DMS 273 (cell line): ENCODE data around the gene UNC93A.
"Not testable (repeated sequence)": the region's sequence is repeated elsewhere in the genome, so short reads cannot be mapped to it uniquely, and the experiment has no call there.

Source experiments
- DNase-seq: peaks from one replicate; lab custom pipeline; 2025; ENCODE audit not compliant: unreplicated experiment; lab: John Stamatoyannopoulos, UW

The UNC93A gene

DNA sequence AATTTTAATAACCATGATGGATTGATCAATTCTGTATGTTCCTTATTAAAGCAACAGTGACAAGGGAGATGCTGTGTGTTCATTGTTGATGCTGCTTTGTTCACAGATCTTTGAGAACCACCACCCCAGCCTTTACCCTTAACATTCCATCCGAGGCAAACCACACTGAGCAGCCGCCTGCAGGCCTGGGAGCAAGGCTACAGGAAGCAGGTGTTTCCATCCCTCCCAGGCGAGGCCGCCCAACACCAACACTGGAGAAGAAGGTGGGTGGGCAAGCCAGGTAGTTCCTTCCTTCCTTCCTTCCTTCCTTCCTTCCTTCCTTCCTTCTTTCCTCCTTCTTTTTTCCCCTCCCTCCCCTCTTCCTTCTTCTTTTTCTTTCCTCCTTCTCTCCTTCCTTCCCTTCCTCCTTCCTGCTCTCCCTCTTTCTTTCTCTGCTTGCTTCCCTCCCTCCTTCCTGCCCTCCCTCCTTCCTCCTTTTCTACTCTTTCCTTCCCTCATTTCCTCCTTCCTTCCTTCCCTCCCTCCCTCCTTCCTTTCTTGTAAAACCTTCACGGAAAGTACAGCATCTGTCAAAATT, 47.5 kb downstream of the UNC93A start:
- no peak for DNase-seq

DNA sequence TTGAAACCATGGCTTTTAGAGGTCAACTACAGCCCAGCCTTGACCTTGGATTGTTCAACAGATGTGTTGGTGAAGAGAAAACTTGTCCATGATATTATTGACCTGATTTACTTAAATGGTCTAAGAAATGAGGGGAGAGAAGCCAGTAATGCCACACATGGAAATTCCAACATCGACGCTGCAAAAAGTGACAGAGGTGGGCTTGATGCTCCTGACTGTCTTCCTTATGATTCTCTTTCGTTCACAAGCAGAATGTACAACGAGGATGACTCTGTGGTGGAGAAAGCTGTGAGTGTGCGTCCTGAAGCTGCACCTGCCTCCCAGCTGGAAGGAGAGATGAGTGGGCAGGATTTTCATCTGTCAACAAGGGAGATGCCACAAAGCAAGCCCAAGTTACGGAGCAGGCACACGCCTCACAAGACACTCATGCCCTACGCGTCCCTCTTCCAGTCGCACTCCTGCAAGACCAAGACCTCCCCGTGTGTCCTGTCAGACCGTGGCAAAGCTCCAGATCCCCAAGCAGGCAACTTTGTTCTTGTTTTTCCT, 50.0 kb downstream of the UNC93A start:
- DNase-seq, result no peak

DNA sequence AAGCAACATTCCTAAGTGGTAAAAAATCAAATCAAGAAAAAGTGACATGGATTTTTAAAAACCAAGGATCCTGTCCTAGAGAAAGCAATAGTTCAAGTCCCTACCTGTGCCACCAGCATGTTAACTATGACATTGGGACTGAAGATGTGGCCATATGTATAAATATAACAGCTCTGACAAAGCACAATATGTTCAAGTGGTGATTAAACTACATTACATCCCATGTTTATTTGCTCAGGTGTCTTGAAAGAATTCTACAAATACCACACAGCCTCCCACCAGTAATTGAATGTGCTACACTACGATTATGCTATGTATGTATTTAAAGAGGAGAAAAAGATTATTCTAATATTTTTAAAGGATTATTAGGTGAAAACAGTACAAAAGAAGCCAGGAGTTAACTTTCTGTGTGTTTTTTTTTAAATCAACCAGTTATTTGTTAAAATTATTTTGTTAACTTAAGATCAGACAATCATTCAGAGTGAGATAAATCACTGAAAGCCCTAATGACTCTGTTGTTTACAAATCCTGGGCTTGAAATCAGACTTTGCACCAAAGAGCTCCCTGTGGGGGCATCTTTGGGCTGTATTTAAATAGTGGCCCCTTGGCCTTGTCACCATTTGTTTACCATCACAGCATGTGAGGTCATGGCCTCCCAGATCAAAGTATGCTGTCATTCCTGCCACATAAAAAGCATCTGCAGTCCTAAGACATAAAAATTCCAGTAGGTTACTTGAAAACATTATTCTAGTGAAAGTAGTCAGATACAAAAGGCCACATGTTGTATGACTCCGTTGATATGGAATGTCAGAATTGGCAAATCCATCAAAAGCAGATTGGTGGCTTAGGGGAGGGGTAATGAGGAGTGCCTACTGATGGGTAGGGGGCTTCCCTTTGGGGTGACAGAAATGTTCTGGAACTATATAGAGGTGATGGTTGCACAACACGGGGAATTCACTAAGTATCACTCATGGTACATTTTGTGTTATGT, 50.8 kb downstream of the UNC93A start:
- DNase-seq, result no peak

DNA sequence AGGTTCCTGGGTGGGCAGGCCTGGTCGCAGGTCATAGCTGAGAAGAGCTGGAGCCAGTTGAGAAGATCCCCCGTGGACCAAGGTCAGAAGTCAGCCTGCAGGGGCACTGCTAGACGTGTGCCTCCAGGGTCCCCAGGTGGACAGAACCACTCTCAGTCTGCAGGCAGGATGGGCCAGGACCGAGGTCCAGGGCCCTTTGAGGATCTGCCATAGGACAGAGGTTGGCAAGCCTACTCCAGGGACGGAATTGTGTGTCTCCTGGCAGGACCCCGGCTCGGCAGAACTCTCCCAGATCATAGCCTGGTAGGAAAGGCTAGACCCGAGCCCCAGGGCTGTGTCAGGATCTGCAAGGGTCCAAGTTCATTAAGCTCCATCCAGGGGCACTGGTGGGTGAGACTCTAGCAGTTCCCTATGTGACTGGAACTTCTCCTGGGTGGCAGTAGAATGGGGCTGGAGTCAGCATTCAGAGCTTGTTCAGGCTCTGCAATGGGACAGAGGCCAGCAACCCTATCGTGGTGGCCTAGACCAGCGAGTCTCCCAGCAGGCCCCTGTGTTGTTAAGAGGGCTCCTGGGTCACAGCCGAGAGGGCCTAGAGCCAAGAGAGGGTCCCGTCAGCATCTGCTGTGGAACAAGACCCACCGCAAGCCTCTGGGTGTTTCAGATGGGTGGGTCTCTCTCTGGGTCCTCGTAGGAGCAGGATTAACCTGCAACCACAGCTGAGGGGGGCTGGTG, 51.9 kb downstream of the UNC93A start:
- no peak for DNase-seq

GRCh38 chr6:167345348-167345747, 54.2 kb downstream of the UNC93A start:
- no peak for DNase-seq

GRCh38 chr6:167345960-167346359, 54.8 kb downstream of the UNC93A start:
- no peak for DNase-seq

DNA sequence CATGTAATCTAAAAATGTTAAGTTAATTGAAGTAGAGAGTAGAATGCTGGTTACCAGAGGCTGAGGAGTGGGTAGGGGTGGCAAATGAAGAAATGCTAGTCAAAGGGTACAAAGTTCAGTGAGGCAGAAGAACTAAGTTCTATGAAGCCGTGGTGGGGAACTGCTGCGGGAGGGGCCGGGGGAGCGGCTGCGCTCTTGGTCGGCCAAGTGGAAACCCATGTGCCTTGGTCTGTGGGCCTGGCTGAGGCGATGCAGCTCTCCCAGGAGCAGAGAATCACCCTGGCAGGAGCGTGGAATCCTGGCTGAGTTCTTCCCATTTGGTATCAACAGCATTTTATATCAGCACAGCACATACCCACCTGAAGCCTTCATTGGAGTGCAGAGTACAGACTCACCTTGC, 56.1 kb downstream of the UNC93A start:
- DNase-seq, result no peak

DNA sequence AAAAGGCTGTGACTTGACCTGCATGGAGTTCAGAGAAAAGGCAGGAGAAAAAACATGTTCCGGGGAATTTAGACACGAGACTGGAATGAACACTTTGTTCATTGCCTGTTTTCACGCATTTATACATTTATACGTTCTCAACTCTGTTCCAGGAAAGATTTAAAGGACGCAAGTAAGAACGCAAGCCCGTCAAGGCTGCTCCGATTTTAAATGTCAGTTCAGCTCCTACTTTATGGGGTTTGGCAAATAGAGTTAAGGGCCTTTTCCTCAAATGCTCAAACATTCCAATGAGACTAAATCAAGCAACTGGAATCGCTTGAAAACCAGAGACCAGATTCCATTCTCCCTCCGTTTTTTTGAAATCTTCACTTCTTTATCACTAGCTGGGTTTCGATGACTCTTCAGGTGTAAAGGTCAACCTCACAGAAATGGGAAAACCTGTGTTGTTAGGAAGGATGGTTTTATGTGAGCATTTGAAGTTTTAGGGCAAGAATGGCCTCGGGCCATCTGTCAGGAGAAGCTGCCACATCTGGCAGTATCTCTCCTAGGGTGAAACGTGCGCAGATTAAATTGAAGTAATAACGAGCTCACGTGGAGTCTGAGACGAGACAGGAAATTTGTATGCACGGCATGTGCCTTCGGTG, 58.6 kb downstream of the UNC93A start:
- peak; percentile 22 for DNase-seq

GRCh38 chr6:167350275-167350696, 59.2 kb downstream of the UNC93A start:
- no peak for DNase-seq

DNA sequence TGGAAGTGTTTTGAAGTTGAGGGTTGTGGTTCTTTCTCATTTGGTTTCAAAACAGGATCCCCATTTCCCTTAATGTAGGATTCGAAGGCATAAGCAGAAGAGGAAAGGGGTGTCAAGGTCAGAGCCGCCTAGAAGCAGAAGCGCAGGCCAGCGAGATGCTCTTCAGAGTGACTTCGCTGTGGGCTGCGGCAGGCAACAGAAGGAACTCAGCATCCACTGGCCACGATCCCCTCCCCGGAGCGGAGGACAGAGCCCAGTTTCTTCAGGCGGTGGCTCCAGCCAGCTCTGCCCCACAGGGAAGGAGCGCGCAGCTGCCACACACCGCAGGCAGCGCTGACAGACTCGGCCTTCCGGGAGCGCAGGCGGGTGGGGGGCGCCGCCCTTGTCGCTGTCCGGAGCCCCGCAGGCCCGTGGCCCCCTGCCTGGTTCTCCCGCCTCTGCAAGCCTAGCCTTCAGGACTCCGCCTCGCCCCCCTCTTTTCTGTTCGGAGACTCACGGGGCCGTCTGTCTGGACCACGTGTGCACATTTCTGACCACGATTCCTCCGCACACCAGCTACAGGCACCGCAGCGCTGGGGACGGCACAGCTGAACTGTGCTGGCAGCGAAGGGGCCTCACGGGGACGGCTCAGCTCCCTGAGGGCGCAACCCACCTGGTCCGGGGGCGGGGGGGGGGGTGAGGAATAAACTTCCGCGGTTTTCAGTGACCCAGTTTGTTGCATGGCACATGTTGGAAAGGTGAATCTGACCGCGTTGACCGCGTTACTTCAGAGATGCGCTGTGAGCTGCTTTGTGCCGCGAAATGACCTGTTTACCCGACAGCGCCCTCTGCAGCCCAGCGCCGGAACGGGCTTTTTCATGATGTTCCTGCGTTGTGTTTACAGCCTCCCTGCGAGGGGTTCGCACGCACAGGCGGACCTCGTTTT, 59.9 kb downstream of the UNC93A start:
- DNase-seq, result peak; percentile 92

- DNase-seq, result no peak
These were observed 60.7 kb downstream of the UNC93A start for GRCh38 chr6:167351656-167352345.

- no peak for DNase-seq
These were observed 65.8 kb downstream of the UNC93A start for GRCh38 chr6:167356874-167357273.

- not testable (repeated sequence) for DNase-seq
These were observed 67.3 kb downstream of the UNC93A start for GRCh38 chr6:167358394-167358793.

GRCh38 chr6:167361170-167361569, 70.1 kb downstream of the UNC93A start:
- not testable (repeated sequence) for DNase-seq
